Progenitor cell of endocrine pancreas (in vitro differentiated cells): ENCODE measurements around the gene IVD. TPM values are rescaled to one million over a fixed set of nuclear protein-coding genes. Genes with fewer than 3 reads are reported as not detected.

Source experiments
- DNase-seq: peaks from one replicate; pipeline ENCODE4 v3.0.0; 2021; ENCODE audit warnings: low spot score; ENCODE audit not compliant: unreplicated experiment
- H3K27ac Mint-ChIP-seq: 2 replicates; pipeline ENCODE4 v1.8.0; 2021; ENCODE audit warnings: mild to moderate bottlenecking, moderate library complexity, mixed read lengths
- H3K27me3 Mint-ChIP-seq: 2 replicates; pipeline ENCODE4 v1.8.0; 2021; ENCODE audit warnings: mixed read lengths
- H3K36me3 Mint-ChIP-seq: 2 replicates; pipeline ENCODE4 v1.8.0; 2022; ENCODE audit warnings: mixed read lengths; ENCODE audit not compliant: insufficient read depth
- H3K4me1 Mint-ChIP-seq: 2 replicates; pipeline ENCODE4 v1.8.0; 2021; ENCODE audit warnings: low read depth, mixed read lengths
- H3K4me3 Mint-ChIP-seq: 2 replicates; pipeline ENCODE4 v1.8.0; 2021; ENCODE audit warnings: low read depth, mild to moderate bottlenecking, moderate library complexity, mixed read lengths
- H3K9me3 Mint-ChIP-seq: 2 replicates; pipeline ENCODE4 v1.8.0; 2021; ENCODE audit warnings: low read depth, mixed read lengths
- total RNA-seq: library from RNA; stranded (reverse); gene quantifications from 2 replicates; pipeline ENCODE4 v1.2.1, GENCODE V29; 2021
- TF ChIP-seq, protein P1 (sequence below): fragments of 200-600 bp; sonication (generic); IDR thresholded peaks from one replicate; pipeline ENCODE4 v1.5.0; 2021; ENCODE audit warnings: antibody characterized with exemption, mild to moderate bottlenecking; ENCODE audit not compliant: unreplicated experiment

IVD gene
- total RNA-seq, 1 donor from 2014 or later = 82.0 TPM

DNA sequence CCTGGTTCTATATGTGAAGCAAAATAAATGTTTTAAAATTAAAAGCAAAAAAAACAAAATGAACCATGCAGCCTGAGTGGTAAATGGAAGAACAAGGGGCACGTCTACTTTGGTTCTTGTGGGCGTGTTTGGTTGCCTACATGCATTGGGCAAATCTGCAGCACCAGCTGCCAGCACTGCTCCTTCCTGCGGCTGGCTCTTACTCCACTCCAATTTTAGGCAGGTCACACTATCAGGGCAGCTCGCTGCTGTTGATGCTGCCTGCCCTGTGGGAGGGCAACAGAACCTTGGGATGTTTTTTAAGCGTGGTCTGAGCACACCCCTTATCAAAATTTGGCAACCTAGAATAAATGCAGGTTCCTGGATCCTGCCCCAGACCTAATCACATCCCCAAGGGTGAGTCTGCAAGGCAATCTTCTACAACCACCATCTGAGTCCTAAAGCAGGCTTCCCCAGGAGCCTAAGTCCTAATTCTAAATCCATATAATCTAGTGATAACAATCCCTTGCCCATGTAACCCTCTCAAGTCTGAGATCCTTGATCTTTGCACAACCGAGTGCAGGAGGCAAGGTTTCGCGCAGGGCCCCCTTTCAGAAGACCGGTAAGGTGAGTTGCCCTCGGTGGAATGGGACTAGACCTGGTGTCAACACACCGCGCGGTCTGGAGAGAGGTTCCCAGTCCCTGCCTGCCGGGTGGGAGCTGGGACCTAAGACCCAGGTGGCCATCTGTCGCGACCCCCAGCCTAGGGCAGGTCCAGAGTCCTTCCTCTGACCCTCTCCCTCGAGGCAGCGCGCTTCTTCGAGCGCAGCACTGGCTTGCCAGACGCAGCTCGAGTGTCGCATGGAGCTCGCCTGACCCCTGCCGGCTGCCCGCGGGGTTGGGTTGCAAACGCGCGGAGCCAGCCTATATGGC lies 15.9 kb downstream of the IVD start:
- no peaks in the 10 kb centered on the region for H3K36me3 Mint-ChIP-seq
- DNase-seq = peak; percentile 67
- no peak overlapping the region for H3K27ac Mint-ChIP-seq
- H3K4me3 Mint-ChIP-seq = no peak overlapping the region
- H3K27me3 Mint-ChIP-seq = peaks cover 15% of the 10 kb centered on the region
- TF ChIP-seq, protein P1, sequence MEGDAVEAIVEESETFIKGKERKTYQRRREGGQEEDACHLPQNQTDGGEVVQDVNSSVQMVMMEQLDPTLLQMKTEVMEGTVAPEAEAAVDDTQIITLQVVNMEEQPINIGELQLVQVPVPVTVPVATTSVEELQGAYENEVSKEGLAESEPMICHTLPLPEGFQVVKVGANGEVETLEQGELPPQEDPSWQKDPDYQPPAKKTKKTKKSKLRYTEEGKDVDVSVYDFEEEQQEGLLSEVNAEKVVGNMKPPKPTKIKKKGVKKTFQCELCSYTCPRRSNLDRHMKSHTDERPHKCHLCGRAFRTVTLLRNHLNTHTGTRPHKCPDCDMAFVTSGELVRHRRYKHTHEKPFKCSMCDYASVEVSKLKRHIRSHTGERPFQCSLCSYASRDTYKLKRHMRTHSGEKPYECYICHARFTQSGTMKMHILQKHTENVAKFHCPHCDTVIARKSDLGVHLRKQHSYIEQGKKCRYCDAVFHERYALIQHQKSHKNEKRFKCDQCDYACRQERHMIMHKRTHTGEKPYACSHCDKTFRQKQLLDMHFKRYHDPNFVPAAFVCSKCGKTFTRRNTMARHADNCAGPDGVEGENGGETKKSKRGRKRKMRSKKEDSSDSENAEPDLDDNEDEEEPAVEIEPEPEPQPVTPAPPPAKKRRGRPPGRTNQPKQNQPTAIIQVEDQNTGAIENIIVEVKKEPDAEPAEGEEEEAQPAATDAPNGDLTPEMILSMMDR = peak; percentile 90
- no peaks in the 10 kb centered on the region for H3K4me1 Mint-ChIP-seq
- no peaks in the 10 kb centered on the region for H3K9me3 Mint-ChIP-seq

DNA sequence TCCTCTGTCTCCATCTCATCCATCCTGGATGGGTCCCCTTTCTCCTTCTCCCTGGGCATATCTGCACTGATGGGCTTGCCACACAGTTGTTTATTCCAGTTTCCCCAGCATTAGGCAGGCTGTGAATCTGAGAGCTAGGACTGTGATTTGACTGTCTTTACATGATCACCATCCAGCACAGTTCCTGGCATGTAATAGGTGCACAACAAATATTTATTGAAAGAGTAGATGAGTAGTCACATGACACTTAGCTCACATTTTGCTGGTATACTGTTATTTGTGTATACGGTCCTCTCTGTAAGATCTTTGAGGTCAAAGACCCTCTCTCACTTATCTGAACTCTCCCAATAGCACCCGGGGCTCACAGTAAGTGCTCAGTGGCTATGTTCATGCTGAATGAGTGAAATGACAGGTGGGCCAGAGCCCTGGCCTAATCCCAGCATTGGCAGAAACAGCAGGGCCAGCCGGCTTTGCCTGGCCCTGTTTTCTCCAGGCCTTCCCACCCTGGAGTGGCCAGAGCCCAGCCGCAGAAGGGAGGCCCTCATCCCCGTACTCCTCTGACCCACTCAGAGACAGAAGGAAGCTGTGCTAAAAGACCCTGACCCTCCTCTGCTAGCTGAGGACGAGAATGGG lies 19.0 kb downstream of the IVD start:
- no peak for DNase-seq
- TF ChIP-seq, protein P1 = no peak
- no peaks in the 10 kb centered on the region for H3K4me1 Mint-ChIP-seq
- H3K36me3 Mint-ChIP-seq = no peaks in the 10 kb centered on the region
- peaks cover 23% of the 10 kb centered on the region for H3K27me3 Mint-ChIP-seq
- no peak overlapping the region for H3K4me3 Mint-ChIP-seq
- H3K27ac Mint-ChIP-seq = no peak overlapping the region
- no peaks in the 10 kb centered on the region for H3K9me3 Mint-ChIP-seq

- no peak overlapping the region for H3K27ac Mint-ChIP-seq
- no peak for DNase-seq
- H3K4me3 Mint-ChIP-seq = no peak overlapping the region
- peaks cover 33% of the 10 kb centered on the region for H3K27me3 Mint-ChIP-seq
- H3K9me3 Mint-ChIP-seq = no peaks in the 10 kb centered on the region
- no peaks in the 10 kb centered on the region for H3K4me1 Mint-ChIP-seq
- TF ChIP-seq, protein P1 = no peak
- no peaks in the 10 kb centered on the region for H3K36me3 Mint-ChIP-seq
Measured at GRCh38 chr15:40425681-40426080, 20.1 kb downstream of the IVD start.

GRCh38 chr15:40427188-40427587 lies 21.6 kb downstream of the IVD start:
- H3K9me3 Mint-ChIP-seq = no peaks in the 10 kb centered on the region
- no peak overlapping the region for H3K27ac Mint-ChIP-seq
- TF ChIP-seq, protein P1 = no peak
- peaks cover 30% of the 10 kb centered on the region for H3K27me3 Mint-ChIP-seq
- no peaks in the 10 kb centered on the region for H3K4me1 Mint-ChIP-seq
- no peaks in the 10 kb centered on the region for H3K36me3 Mint-ChIP-seq
- DNase-seq = no peak
- no peak overlapping the region for H3K4me3 Mint-ChIP-seq

DNA sequence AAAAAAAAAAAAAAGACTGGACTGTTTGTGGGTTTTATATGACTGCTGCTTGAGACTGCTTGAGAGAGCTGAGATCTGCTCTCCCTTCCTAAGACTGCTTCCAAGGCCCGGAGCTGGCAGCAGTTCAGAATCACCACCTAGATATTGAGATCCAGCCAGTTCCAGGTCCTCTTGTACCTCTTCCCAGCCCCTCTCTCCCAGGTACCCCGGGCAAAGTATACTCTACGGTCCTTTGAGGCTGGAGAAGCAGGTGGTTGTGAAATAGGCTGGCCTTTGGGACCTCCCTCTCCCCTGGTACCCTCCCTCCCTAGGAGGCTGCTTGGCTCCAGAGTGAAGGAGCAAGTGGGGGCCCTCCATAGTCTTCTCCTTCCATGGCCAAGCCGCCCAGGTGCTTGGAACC lies 22.6 kb downstream of the IVD start:
- TF ChIP-seq, protein P1 = no peak
- no peak overlapping the region for H3K4me3 Mint-ChIP-seq
- no peak for DNase-seq
- H3K9me3 Mint-ChIP-seq = no peaks in the 10 kb centered on the region
- no peaks in the 10 kb centered on the region for H3K4me1 Mint-ChIP-seq
- no peaks in the 10 kb centered on the region for H3K36me3 Mint-ChIP-seq
- peaks cover 39% of the 10 kb centered on the region for H3K27me3 Mint-ChIP-seq
- H3K27ac Mint-ChIP-seq = no peak overlapping the region
